HCT116 (cell line): Measurements from ENCODE around the gene IDI1. TPM values are rescaled to one million over a fixed set of nuclear protein-coding genes. Genes with fewer than 3 reads are reported as not detected.
A peak's percentile ranks its signal among the peaks of the same experiment; 100 is the strongest.

ENCODE experiments used
- ATAC-seq: fragments of 200-7000 bp; cut with Tn5 transposase; 2 replicates; pipeline ENCODE4 v1.9.1; 2020; ENCODE audit warnings: mild to moderate bottlenecking, moderate library complexity
- BruUV-seq: library from RNA; stranded (reverse); fragments of 400-500 nt; replicated peaks from 2 replicates; lab custom pipeline; 2021; lab: Mats Ljungman, UMichigan
- CTCF ChIA-PET: fragments of 300-600 bp; sonication (Branson Sonifier 250); formaldehyde crosslinking; loops from one replicate; lab custom pipeline; 2021; ENCODE audit warnings: antibody characterized with exemption; lab: Charles Lee
- POLR2A ChIA-PET: fragments of 300-600, 350-600 bp; sonication (Branson Sonifier 250); formaldehyde crosslinking; loops from one replicate; lab custom pipeline; 2021; ENCODE audit warnings: antibody characterized with exemption; lab: Charles Lee
- RAD21 ChIA-PET, 2 experiments: fragments of 300-600 bp; sonication (Branson Sonifier 250); formaldehyde crosslinking; loops; one replicate each; lab custom pipeline; 2023; ENCODE audit warnings: low total read pairs in 2 of 2; ENCODE audit not compliant: uncharacterized antibody in 2 of 2, unreplicated experiment in 2 of 2, low non-redundant PET in 1 of 2; lab: Charles Lee
- DNase-seq: peaks from one replicate; pipeline ENCODE4 v3.0.0-alpha.2; 2010; ENCODE audit warnings: low read depth, low spot score
- H2AFZ ChIP-seq: fragments of 200-600 bp; shearing (Covaris generic), sonication (generic); 2 replicates; pipeline ENCODE4 v1.6.1; 2017; ENCODE audit warnings: low read depth, mixed run types, mixed read lengths, antibody characterized with exemption, low read length; ENCODE audit not compliant: poor library complexity, severe bottlenecking
- H3K27ac ChIP-seq: 2 replicates; pipeline ENCODE4 v1.5.1; 2012; ENCODE audit warnings: low read depth, low read length
- H3K27me3 ChIP-seq: fragments of 200-600 bp; sonication (generic); 2 replicates; pipeline ENCODE4 v1.6.1; 2016; ENCODE audit warnings: mixed run types, low read length, mixed read lengths; ENCODE audit not compliant: insufficient read depth
- H3K36me3 ChIP-seq, 2 experiments: fragments of 200-500 bp in 1 of 2; fragments of 200-600 bp in 1 of 2; sonication (Bioruptor generic) in 1 of 2; sonication (generic) in 1 of 2; 2 replicates each; pipeline versions ENCODE4 v1.5.1 to v1.6.1; 2014 to 2016; ENCODE audit warnings: low read length in 2 of 2, inconsistent platforms in 1 of 2, mixed read lengths in 1 of 2, mixed run types in 1 of 2; ENCODE audit not compliant: insufficient read depth in 2 of 2, control insufficient read depth in 1 of 2
- H3K4me1 ChIP-seq, 2 experiments: fragments of 200-600 bp in 1 of 2; sonication (generic) in 1 of 2; 2 replicates each; pipeline versions ENCODE4 v1.5.1 to v1.6.1; 2012 to 2017; ENCODE audit warnings: low read length in 2 of 2, inconsistent platforms in 1 of 2, mild to moderate bottlenecking in 1 of 2, mixed read lengths in 1 of 2, mixed run types in 1 of 2, moderate library complexity in 1 of 2; ENCODE audit not compliant: insufficient read depth in 2 of 2, control insufficient read depth in 1 of 2
- H3K4me2 ChIP-seq: fragments of 200-600 bp; sonication (generic); 2 replicates; pipeline ENCODE4 v1.6.1; 2017; ENCODE audit warnings: mixed run types, low read length, mixed read lengths
- H3K4me3 ChIP-seq, 2 experiments: fragments of 200-600 bp in 1 of 2; sonication (generic) in 1 of 2; replicated peaks in 1 of 2; 2 replicates each; pipeline ENCODE4 v1.5.1; 2011 to 2016; ENCODE audit warnings: low read length in 2 of 2, control low read depth in 1 of 2, low read depth in 1 of 2, mild to moderate bottlenecking in 1 of 2, mixed read lengths in 1 of 2, mixed run types in 1 of 2
- H3K79me2 ChIP-seq: fragments of 200-600 bp; sonication (generic); 2 replicates; pipeline ENCODE4 v1.6.1; 2017; ENCODE audit warnings: mild to moderate bottlenecking, mixed run types, low read length, moderate library complexity, mixed read lengths; ENCODE audit not compliant: insufficient read depth
- H3K9ac ChIP-seq: fragments of 200-600 bp; sonication (generic); 2 replicates; pipeline ENCODE4 v1.6.1; 2016; ENCODE audit warnings: low read length, mixed read lengths
- H3K9me2 ChIP-seq: fragments of 200-600 bp; sonication (generic), shearing (Covaris generic); 2 replicates; pipeline ENCODE4 v1.6.1; 2017; ENCODE audit warnings: mixed run types, mild to moderate bottlenecking, moderate library complexity; ENCODE audit not compliant: insufficient read depth
- H3K9me3 ChIP-seq, 2 experiments: fragments of 200-500 bp in 1 of 2; fragments of 200-600 bp in 1 of 2; sonication (Bioruptor generic) in 1 of 2; sonication (generic) in 1 of 2; 2 replicates each; pipeline ENCODE4 v1.6.1; 2014 to 2017; ENCODE audit warnings: low read length in 2 of 2, mixed read lengths in 2 of 2, inconsistent platforms in 1 of 2, low read depth in 1 of 2, mild to moderate bottlenecking in 1 of 2, mixed run types in 1 of 2, moderate library complexity in 1 of 2; ENCODE audit not compliant: control insufficient read depth in 1 of 2, insufficient read depth in 1 of 2
- H4K20me1 ChIP-seq: fragments of 200-600 bp; sonication (generic), shearing (Covaris generic); 2 replicates; pipeline ENCODE4 v1.6.1; 2017; ENCODE audit warnings: mixed run types, mild to moderate bottlenecking, moderate library complexity; ENCODE audit not compliant: insufficient read depth
- CBX3 ChIP-seq: IDR thresholded peaks from 2 replicates; pipeline ENCODE4 v1.6.1; 2012; ENCODE audit warnings: low read depth
- CEBPB ChIP-seq: IDR thresholded peaks from 2 replicates; pipeline ENCODE4 v1.6.1; 2012; ENCODE audit warnings: low read depth
- ELF1 ChIP-seq: IDR thresholded peaks from 2 replicates; pipeline ENCODE4 v1.6.1; 2012; ENCODE audit warnings: low read depth, borderline replicate concordance
- EZH2phosphoT487 ChIP-seq: fragments of 200-600 bp; IDR thresholded peaks from 2 replicates; pipeline ENCODE4 v1.6.1; 2018; ENCODE audit warnings: antibody characterized with exemption, borderline replicate concordance
- JUND ChIP-seq: IDR thresholded peaks from 2 replicates; pipeline ENCODE4 v1.6.1; 2012
- POLR2AphosphoS5 ChIP-seq: IDR thresholded peaks from 2 replicates; pipeline ENCODE4 v1.6.1; 2011; ENCODE audit warnings: mild to moderate bottlenecking, low read depth, low read length, moderate library complexity
- SIN3A ChIP-seq: IDR thresholded peaks from 2 replicates; pipeline ENCODE4 v1.6.1; 2012; ENCODE audit warnings: low read depth
- SP1 ChIP-seq: IDR thresholded peaks from 2 replicates; pipeline ENCODE4 v1.6.1; 2012; ENCODE audit warnings: low read depth
- SRF ChIP-seq: IDR thresholded peaks from 2 replicates; pipeline ENCODE4 v1.6.1; 2012; ENCODE audit warnings: low read depth
- TCF7L2 ChIP-seq: IDR thresholded peaks from 2 replicates; pipeline ENCODE4 v1.7.0; 2011; ENCODE audit warnings: borderline replicate concordance, inconsistent platforms; ENCODE audit not compliant: insufficient read depth, insufficient read length; ENCODE audit errors: extremely low read depth
- YY1 ChIP-seq: IDR thresholded peaks from 2 replicates; pipeline ENCODE4 v1.6.1; 2011; ENCODE audit warnings: low read length, low read depth, moderate library complexity, mild to moderate bottlenecking; ENCODE audit not compliant: insufficient replicate concordance; ENCODE audit errors: extremely low read depth
- ZNF274 ChIP-seq: fragments of 200-500 bp; sonication (Bioruptor generic); IDR thresholded peaks from 2 replicates; pipeline ENCODE4 v1.6.1; 2014; ENCODE audit warnings: mild to moderate bottlenecking, low read depth, low read length, inconsistent platforms
- intact Hi-C: fragments of 100-400 bp; cut with micrococcal nuclease; formaldehyde crosslinking; loops from 2 replicates; pipeline ENCODE4 v1.10.0; 2022
- total RNA-seq: library from RNA; stranded (reverse); gene quantifications from one replicate; pipeline ENCODE4 v1.2.1, GENCODE V29; 2021; ENCODE audit not compliant: unreplicated experiment
- TF ChIP-seq, protein P1 (sequence below): IDR thresholded peaks from 2 replicates; pipeline ENCODE4 v1.6.1; 2012
- TF ChIP-seq, protein P2 (sequence below): IDR thresholded peaks from 2 replicates; pipeline ENCODE4 v1.6.1; 2012
- TF ChIP-seq, protein P3 (sequence below): IDR thresholded peaks from 2 replicates; pipeline ENCODE4 v1.6.1; 2012; ENCODE audit warnings: low read depth

Gene IDI1
- total RNA-seq, 1 experiment from 2014 or later = 37.8 TPM

DNA sequence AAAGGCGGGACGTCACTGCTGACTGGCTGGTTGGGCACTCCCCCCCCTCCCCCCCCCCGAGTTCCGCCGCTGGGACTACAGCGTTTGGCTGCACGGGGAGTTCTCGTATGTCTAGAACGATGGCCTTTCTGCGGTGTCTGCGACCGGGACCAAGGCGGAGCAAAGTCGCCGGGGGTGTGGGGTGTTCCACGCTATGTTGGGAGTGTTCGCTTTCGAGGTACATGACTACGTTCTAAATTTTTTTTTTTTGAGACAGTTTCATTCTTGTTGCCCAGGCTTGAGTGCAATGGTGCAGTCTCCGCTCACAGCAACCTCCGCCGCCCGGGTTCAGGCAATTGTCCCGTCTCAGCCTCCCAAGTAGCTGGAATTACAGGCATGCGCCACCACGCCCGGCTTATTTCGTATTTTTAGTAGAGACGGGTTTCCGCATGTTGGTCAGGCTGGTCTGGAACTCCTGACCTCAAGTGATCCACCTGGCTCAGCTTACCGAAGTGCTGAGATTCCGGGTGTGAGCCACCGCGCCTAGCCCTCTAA lies 573 bp upstream of the IDI1 start:
- TF ChIP-seq TCF7L2 (no peak), ZNF274 (no peak), POLR2AphosphoS5 (peak; percentile 67; the same call in 1 of the 2 replicates), EZH2phosphoT487 (no peak), CEBPB (no peak), CBX3 (no peak), YY1 (no peak)
- TF ChIP-seq, protein P1, sequence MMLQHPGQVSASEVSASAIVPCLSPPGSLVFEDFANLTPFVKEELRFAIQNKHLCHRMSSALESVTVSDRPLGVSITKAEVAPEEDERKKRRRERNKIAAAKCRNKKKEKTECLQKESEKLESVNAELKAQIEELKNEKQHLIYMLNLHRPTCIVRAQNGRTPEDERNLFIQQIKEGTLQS = no peak

DNA sequence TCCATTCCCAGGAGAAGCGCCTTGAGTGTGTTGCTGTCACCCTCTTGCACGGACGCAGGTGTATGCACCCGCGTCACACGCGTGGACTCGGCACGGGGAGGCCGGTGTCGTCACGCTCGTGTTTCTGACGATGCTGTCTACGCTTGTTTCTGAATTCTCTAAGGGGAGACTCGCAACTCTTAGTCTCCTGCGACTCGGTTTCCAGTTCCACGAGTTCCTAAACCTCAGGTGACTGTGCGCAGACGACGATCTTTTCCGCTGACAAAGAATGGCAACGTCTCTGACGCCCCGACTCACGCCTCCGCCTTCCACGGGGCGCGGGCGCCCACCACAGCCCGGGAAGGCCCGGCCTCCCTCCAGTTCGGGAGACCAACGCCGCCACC lies 579 bp downstream of the IDI1 start:
- H3K27ac ChIP-seq = peak overlapping the region; percentile 78
- no peak for ATAC-seq
- H3K4me3 ChIP-seq = peak overlapping the region; percentile 90 to 91
- H2AFZ ChIP-seq = no peak overlapping the region
- ChIA-PET RAD21 (no interaction called here), POLR2A (interaction anchor here (1.3 kb wide), 1 partner anchor 15 kb away, joined by 6 read pairs; no protein-coding TSS in a partner anchor), CTCF (no interaction called here)
- peak overlapping the region; percentile 84 for H3K9ac ChIP-seq
- DNase-seq = no peak
- no peaks in the 10 kb centered on the region for H3K9me3 ChIP-seq
- BruUV-seq = TSS peak; percentile 65
- H3K4me1 ChIP-seq = peaks cover 16 to 25% of the 10 kb centered on the region in 2 experiments
- H3K79me2 ChIP-seq = peaks cover 77% of the 10 kb centered on the region
- H3K36me3 ChIP-seq = peaks cover 0 to 2% of the 10 kb centered on the region in 2 experiments; a peak in 2 of 4 replicates
- H3K27me3 ChIP-seq = no peaks in the 10 kb centered on the region
- peak overlapping the region; percentile 93 for H3K4me2 ChIP-seq
- no peaks in the 10 kb centered on the region; the same call in 1 of the 2 replicates for H4K20me1 ChIP-seq
- TF ChIP-seq, protein P2, sequence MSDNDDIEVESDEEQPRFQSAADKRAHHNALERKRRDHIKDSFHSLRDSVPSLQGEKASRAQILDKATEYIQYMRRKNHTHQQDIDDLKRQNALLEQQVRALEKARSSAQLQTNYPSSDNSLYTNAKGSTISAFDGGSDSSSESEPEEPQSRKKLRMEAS = peak; percentile 23; the same call in 1 of the 2 replicates
- no peak for TF ChIP-seq ELF1
- TF ChIP-seq SIN3A = no peak
- TF ChIP-seq, protein P3, sequence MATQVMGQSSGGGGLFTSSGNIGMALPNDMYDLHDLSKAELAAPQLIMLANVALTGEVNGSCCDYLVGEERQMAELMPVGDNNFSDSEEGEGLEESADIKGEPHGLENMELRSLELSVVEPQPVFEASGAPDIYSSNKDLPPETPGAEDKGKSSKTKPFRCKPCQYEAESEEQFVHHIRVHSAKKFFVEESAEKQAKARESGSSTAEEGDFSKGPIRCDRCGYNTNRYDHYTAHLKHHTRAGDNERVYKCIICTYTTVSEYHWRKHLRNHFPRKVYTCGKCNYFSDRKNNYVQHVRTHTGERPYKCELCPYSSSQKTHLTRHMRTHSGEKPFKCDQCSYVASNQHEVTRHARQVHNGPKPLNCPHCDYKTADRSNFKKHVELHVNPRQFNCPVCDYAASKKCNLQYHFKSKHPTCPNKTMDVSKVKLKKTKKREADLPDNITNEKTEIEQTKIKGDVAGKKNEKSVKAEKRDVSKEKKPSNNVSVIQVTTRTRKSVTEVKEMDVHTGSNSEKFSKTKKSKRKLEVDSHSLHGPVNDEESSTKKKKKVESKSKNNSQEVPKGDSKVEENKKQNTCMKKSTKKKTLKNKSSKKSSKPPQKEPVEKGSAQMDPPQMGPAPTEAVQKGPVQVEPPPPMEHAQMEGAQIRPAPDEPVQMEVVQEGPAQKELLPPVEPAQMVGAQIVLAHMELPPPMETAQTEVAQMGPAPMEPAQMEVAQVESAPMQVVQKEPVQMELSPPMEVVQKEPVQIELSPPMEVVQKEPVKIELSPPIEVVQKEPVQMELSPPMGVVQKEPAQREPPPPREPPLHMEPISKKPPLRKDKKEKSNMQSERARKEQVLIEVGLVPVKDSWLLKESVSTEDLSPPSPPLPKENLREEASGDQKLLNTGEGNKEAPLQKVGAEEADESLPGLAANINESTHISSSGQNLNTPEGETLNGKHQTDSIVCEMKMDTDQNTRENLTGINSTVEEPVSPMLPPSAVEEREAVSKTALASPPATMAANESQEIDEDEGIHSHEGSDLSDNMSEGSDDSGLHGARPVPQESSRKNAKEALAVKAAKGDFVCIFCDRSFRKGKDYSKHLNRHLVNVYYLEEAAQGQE = no peak
- TF ChIP-seq JUND = no peak
- TF ChIP-seq SP1 = no peak
- no peak for TF ChIP-seq SRF
- TF ChIP-seq, all 23 proteins: peak for 1
- intact Hi-C loops = no loop called here
- no peaks in the 10 kb centered on the region for H3K9me2 ChIP-seq

More for the DNA sequence above, 573 bp upstream of the IDI1 start:
- Histone ChIP-seq H3K27me3 (no peaks in the 10 kb centered on the region), H3K9ac (peak overlapping the region; percentile 84), H4K20me1 (no peaks in the 10 kb centered on the region; the same call in 1 of the 2 replicates), H3K4me3 (peak overlapping the region; percentile 90 to 91), H3K36me3 (no peaks in the 10 kb centered on the region; a peak in 2 of 4 replicates), H3K4me1 (peaks cover 16 to 25% of the 10 kb centered on the region in 2 experiments), H3K9me2 (no peaks in the 10 kb centered on the region), H3K9me3 (no peaks in the 10 kb centered on the region), H3K4me2 (peak overlapping the region; percentile 93), H3K79me2 (peaks cover 80% of the 10 kb centered on the region), H3K27ac (peak overlapping the region; percentile 78), H2AFZ (no peak overlapping the region)
- DNase-seq (no peak), ATAC-seq (no peak)
- intact Hi-C loops = no loop called here
- TSS peak; percentile 80 for BruUV-seq
- RAD21 ChIA-PET = no interaction called here
- CTCF ChIA-PET = interaction anchor here (0.6 kb wide), 1 partner anchor 829 kb away, joined by 3 read pairs; no protein-coding TSS in a partner anchor
- POLR2A ChIA-PET = interaction anchor here (0.7 to 1.3 kb wide), 3 partner anchors 17 to 47 kb away, joined by 3 to 6 read pairs (median 4); no protein-coding TSS in a partner anchor
